CD4-positive, alpha-beta T cell treated with Interleukin-6 at 100 ng/mL for 8 hours (primary cell): Measurements from ENCODE around the gene GLB1L.
"Not testable (repeated sequence)": the region's sequence is repeated elsewhere in the genome, so short reads cannot be mapped to it uniquely, and the experiment has no call there.

Experiments
- DNase-seq: peaks from one replicate; pipeline ENCODE4 v3.0.0-alpha.2; 2020; ENCODE audit warnings: mixed read lengths, low spot score

The GLB1L gene

DNA sequence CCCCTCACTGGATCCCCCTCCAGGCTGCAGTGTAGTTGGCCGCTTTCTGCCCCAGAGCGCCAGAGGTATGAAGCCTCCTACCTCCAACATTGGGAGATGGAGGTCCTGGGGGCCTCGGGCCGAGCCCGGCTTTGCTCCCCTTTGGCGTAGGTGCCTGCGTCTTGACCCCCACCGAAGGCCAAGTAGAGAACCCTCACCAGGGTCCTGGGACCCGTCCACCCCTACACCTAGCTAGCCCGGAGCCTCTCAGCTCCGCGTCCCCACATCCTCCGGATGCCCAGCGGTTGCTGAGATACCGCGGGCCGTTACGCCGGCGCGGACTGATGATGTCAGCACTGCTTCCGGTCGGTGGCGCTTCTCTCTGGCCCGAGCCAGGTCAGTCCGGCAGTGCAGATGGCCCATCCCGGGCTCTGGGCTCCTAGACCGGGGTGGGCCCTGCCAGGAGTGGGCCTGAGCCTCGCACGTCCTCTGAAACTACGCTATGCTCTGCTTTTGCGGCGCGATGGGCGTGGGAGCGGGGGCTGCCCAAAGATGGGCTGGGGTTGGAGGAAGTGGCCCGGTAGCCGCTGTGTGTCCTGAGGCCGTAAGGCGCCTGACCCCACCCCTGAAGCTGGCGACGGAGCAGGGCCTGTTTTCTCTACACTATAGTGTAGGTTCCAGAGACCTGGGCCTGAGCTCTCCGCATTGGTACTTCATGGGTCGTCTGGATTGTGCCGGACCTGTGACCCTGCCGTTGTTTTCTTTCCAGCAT is at the start of gene GLB1L, which contains the start of gene STK16:
TSS of gene GLB1L (minus strand) at position 297 of the 751 bp plus-strand sequence. CDS start 1,871 bp downstream, outside the sequence.
TSS of gene STK16 (plus strand) at position 332 of the 751 bp plus-strand sequence. CDS start 521 bp downstream, outside the sequence.
- peak; percentile 85 for DNase-seq

DNA sequence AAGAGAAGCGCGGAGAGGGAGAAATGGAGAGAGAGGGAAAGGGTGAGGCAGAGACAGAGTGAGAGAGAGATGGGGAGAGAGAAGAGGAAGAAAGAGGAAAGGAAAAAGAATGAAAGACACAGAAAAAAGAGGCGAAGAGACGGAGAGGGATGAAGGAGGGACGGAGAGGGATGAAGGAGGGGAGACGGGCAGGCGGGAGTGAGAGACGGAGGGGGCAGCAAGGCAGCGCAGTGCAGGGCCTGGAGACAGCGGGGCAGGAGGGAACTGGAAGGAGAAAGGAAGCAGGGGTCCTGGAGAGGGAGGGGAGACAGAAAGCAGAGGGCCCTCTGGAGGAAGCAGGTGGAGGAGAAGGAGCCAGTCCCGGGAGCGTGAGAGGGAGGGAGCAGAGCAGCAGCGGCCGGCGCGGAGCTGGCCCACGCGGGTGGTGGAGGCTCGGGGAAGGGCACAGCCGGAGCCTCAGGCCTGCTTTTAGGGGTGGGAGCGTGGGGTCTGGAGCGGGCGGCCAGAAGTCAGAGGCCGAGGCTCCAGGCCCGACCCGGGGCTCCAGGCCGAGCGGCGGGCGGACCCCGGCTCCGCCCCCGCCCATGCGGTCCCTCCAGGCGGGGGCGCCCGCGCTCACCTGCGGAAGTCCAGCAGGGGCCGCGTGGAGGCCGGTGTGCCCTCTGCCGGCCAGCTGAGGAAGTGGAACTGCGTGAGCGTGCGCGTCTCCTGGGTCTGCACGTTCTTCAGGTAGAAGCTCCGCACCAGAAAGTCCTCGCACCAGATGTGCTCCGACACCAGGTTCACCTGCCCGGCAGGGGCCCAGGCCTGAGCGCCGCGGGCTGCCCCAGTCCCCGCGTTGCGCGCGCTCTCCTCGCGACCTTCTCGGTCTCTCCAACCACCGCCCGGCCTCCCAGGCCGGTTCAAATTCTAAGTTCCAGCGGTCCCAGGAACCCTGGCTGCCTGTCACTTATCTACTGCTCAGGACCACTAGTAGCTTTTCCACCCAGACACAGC is 49.4 kb upstream of the GLB1L start:
- DNase-seq: peak; percentile 91

DNA sequence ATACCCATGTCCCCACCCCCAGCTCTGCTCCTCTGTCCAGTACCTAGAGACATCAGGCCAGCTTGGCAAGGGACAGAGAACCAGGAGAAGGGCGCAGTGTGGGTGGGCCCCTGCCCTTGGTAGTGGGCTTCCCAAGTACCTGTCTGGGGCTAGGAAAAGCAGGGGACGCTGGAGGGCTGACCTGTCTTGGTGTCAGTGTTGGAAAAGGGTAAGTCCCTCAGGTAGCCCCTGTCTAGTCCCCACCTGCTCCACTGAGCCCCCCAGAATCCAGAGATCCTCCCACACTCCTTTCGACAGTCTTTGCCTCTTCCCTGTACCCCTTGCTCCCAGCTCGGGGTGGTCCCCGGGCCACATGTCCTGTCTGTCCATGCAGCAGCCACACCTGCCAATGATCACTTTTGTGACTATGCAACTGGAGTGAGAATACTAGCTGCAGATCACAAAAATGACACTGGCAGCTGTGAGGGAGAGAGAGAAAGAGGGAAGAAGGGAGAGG is 48.5 kb upstream of the GLB1L start:
- no peak for DNase-seq

DNA sequence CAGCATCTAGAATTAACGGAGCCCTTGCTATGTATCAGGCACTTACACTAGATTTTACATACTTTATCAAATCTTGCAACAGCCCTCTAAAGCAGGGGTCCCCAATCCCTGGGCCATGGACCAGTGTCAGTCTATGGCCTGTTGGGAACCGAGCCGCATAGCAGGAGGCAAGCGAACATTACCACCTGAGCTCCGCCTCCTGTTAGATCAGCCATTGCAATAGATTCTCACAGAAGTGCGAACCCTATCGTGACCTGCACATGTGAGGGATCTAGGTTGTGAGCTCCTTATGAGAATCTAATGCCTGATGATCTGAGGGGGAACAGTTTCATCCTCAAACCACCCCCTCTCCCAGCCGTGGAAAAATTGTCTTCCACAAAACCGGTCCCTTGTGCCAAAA is 47.4 kb upstream of the GLB1L start:
- no peak for DNase-seq

DNA sequence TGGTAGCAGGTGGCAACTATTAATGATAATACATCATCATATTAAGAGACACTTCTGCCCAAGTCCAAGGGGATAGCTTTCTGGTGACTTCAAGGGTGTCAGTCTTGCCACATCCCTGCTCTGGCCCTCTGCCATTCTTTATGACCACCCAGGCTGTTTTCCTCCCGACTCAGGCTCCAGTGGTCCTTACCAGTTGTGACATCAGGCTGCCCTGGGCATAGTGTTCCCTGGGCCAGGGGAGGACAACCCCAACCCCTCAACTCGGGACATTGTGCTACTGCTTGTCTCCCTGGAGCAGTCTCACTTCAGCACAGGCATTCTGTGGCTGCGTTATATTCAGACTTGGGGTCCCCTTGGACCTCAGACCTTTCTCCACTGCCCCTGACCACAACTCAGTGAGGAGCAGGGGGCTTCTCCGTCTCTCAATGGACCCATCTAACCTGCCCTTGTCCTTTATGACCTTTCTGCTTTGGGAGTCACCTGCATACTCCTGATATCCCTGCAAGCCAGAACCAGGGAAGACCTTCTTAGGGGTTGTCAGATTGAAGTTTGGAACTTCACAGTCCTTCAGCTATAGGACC is 46.8 kb upstream of the GLB1L start:
- no peak for DNase-seq

DNA sequence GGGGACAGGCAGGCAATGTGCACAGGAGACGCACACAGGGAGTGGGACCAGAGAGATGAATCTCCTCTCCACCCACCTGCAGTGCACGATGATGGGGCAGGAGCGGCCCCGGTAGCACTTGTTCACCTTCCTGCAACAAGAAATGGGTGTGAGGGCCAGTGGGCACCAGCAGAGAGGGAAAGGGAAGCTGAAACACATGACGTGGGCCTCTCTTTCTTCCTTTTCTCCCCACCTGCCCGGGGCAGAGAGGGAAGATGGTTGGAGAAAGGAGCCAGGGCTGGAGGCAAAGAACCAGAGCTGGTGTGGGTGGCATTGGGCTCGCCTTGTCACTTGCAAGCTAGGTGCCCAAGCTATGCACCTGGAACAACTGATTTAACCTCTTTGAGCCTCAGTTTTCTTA is 46.1 kb upstream of the GLB1L start:
- no peak for DNase-seq

DNA sequence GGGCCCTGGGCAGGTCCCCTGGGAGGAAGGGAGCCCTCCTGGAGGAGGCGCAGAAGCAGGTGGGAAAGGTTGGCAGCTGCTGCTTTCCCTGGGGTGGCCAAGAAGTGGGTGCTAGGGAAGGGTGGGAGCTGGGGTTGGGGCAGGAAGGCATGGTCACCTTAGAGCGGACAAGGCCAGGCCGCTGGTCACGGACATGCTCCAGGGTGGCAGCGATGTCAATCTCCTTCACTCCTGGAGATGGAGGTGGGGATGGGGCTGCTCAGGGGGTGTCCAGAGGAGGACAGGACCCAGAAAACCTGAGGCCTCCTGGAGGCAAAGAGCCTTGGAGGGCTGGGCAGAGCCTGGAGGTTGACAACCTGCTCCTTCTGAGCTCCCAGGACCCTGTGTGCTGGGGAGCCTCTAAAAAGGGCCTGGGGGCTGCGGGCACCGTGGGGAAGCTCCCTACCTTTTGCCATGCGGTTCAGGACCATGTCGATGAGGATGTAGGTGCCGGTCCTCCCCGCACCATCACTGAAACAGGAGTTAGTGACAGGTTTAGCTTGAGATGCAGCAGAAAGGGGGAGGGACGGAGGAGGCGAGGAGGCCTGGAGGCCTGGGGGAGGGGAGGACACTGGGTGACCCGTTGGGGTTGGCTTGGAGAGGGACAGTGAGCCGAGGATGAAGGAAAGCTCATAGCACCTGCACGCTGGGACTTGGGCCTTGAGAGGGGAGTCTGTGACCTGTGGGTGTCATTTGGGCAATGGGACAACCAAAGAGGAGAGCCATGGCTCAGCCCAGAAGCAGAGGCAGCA is 45.3 kb upstream of the GLB1L start:
- no peak for DNase-seq

DNA sequence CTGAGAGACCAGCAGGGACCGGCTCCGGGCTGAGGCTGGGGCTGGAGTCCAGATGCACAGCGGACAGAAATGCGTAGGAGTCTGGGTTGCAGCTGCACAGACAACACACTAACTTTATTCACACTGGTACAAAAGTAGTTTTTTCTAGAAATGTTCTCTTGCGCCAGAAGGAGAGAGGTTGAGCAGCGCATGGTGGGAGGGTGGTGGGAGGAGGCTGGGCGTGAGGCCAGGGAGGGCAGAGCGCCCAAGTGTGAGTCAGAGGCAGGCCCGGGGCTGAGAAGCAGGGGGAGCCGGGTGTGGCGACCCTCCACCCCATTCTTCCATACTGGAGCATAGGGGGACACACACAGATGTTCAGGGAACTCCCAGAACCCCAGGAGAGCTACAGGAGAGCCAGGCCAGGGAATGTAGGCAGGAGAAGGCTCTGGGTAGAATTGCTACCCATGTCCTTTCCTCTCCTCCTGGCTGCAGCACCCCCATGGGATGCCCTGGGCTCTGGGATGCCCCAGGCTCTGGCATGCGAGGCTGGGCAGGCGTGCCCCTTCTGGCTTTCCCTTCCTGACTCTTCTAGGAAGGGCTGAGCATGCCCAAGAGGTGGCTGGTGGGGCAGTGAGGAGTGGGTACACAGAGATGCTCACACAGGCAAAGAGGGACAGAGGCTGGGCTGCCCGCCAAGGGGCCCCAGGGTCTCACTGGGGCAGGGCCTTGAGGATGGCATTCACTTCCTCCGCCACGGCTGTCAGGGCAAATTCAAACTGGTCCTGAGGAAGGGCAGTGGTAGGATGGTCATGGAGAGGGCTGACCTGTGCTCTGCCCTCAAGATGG is 44.5 kb upstream of the GLB1L start:
- DNase-seq: no peak

DNA sequence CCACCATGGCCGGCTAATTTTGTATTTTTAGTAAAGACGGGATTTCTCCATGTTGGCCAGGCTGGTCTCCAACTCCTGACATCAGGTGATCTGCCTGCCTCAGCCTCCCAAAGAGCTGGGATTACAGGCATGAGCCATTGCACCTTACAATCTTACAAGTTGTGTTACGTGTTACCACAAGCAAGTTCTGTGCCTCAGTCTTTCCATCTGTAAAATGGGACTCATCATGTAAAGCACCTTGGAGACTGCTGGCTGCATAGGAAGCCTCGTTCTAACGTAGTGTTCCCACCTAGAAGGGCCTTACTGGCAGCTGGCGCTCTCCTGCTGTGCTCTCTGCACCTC is 43.9 kb upstream of the GLB1L start:
- no peak for DNase-seq

DNA sequence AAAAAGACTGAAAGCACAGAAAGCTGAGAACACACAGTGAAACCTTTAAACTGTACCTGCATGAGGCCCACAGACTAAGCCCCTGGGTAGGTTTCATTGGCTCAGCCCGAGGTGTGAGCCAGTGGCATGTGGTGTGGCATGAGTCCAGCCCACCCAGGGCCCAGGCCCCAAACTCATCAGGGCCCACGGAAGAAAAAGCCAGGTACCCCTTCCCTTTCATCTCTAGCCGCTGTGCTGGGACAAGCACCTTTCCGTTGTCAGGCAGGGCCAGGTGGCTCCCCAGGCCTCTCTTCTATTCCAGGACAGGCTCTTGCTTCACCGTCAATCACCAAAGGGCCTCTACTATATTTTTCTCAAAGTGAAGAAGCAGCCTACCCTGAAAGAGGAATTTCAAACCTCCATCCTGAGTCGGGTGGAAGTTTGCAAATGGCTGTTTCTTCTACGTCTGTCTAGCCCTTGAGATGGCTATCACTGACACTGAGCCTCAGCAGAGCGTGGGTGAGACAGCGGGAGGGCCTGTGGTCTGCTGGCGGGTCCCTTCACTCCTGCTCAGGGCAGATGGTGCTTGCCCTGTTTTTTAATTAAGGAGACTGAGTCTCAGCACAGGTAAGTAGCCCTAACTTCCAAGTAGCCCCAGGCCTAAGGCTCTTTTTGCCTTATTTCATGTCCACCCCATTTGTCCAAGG is 42.5 kb upstream of the GLB1L start:
- DNase-seq: no peak

DNA sequence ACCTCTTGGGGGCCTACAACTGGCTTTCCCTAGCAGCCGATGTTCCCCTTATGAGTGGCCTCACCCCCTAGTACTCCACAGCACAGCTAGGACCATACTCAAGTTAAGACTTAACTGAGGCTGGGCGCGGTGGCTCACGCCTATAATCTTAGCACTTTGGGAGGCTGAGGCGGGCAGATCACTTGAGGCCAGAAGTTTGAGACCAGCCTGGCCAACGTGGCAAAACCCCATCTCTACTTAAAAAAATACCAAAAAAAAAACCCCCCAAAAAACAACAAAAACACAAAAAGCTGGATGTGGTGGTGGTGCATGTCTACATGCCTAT is 41.8 kb upstream of the GLB1L start:
- not testable (repeated sequence) for DNase-seq

DNA sequence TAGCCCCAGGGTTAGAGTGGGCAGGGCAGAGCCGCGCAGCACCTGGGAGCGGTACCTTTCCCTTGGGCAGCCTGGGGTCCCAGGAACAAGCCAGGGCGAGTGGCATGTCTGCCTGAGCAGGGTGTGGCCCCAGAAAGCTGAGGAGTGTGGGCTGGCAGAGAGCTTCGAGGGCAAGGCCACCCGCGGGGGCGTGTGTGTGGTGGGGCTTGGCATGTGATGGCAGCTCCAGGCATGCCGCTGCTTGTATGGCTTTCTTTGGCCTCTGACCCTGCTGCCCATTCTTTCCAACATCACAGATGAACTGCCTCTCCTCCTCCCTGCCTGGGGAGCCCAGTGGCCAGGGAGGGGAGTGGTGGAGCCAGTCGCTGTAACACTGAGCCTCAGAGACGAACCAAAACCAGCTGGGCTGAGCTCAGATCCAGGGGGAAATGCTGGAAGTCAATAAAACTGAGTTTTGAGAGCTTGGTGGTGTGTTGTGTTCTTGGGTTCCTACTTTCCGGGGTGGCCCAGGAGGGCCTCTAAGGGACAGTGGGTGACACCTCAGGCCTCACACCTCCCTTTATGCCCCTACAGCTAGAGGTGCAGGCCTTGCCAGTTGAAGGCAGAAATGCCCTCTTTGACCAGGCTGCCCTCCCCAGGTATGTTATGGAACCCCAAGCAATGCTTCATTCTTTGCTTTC is 41.3 kb upstream of the GLB1L start:
- no peak for DNase-seq

DNA sequence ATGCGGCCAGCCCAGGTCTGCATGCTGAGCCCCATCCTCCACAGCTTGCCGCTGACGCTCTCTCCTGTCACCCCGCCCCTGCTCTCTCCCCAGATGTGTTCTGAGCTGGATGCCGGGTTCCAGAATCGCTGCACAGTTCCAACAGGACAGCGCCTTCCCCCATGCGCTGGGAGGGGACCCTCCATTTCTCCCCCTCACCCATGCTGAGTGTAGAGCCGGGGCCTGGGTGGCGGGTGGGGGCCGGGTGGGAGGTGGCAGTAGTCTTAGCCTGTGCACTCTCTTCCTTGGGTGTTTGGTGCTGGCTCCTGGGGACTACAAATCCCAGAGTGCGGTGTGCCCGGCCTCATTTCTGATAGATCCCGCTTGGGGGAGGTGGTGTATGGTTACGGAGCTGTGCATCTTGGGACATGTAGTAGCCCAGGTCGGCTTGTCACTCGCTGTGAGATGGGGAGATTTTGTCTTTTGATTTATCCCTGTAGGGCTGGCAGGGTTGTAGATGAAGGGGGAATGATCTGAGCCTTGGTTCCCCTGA is 40.7 kb upstream of the GLB1L start:
- DNase-seq: no peak

DNA sequence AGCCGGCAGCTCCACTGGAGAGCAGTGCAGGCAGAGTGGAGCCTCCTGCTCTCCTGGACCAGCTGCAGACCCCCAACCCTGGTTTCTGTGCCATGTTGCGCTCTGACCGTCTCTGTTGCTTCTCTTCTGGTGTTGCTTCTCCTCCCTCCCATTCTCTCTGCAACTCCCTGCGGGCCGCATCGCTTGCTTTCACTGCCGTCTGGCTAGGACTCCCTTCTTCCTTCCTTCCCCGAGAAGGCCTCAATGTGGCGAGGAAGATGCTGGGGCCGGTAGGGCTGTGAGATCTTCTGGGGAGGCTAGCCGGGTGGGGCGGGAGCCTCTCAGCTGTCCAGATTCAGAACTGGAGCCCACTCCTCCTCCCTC is 40.1 kb upstream of the GLB1L start:
- DNase-seq: no peak

DNA sequence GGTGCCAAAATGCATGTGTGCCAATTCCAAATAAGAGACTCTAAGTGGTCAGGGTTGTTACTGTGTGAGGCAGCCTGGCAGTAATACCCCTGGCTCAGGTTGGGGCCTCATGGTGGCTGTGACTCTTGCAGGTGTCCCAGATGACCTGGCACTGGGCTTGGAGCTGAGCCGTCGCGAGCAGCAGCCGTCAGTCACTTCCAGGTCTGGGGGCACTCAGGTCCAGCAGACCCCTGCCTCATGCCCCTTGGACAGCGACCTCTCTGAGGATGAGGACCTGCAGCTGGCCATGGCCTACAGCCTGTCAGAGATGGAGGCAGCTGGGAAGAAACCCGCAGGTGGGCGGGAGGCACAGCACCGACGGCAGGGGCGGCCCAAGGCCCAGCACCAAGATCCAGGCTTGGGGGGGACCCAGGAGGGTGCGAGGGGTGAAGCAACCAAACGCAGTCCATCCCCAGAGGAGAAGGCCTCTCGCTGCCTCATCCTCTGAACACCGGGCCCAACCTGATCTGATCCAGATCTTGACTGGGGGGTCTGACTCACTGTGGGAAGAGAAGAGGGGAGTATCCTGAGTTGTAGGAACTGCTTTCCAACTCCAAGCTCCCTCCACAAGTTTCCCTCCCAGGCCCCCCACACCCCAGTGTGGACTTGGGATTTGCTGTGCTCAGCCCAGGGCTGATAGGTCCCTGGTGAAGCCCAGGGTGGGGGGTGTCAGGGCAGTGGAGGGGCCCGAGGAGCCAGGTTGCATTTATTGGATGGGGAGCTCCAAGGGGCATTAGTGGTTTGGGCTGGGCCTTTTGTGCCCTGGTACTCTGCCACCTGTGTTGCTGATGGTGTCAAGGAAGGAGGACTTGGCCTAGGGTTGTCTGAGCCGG is 39.5 kb upstream of the GLB1L start:
- no peak for DNase-seq

DNA sequence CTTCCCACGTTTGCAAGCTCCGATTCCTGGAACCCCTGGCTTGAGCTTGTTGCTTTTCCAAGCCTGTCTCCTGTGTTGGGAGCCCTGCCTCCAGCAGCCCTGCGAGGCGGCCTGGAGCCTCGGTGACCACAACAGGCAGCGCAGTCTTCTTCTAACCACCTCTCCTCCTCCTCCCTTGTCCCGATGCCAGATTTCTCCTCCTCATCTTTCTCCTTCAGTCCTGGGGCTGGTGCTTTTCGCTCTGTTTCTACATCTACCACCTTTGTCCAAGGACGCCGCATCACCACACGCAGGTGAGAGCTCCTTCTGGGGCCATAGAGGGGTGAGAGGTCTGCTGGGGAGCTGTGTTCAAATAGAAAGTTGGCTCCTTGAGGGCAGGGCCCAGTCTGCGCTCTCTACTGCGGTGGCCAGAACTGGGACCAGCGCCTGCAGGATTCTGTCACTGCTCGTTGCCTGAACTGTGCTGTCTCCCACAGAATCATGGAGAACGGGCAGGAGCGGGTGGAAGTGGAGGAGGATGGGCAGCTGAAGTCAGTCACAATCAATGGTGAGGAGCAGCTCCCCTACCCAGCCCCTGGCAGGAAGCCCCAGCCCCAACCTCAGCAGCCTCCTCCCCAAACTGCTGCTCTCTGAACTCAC is 37.8 kb upstream of the GLB1L start:
- no peak for DNase-seq

DNA sequence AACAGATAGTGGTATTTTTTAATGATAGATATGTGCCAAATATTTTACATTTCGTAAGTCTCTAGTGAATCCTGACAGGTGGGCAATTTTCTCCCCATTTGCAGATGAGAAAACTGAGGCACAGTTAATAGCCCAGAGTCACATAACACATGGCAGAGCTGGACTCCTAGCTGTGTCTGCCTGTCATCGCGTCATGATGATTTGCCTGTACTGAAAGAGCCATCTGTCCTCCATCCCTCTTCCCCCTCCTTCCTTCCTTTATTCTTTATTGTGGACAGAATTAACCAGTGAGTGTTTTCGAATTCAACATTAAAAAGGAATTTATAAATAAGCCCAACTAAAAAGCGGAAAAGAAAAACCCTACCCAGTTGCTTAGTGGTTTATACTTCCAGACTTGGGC is 37.1 kb upstream of the GLB1L start:
- no peak for DNase-seq

DNA sequence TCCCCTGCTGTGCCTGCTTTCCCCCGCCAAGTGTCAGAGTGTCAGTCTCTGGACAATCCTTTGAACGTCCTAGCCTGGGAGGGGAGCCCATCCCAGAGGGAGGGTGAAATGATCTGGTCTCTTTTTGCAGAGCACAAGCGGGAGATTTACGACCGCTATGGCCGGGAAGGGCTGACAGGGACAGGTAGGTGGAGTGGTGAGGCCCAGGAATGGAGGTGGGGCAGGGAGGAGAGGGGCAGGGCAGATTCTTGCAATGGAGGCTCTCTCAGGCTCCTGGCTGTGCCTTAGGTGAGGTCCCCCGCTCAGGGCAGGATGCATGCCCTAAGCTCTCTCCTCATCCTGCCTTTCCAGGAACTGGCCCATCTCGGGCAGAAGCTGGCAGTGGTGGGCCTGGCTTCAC is 36.3 kb upstream of the GLB1L start:
- DNase-seq: no peak
